ENCODE data around the gene MRPL27.

- TF ChIP-seq CTCF (conservative IDR thresholded peaks at IDR 0.05 in 1 of 2, IDR thresholded peaks at IDR 0.05 in 1 of 2; ENCODE audit: extremely low read depth in 1 of 2, insufficient read depth in 1 of 2, low read depth in 1 of 2, low read length in 2 of 2) (no peak), EZH2 (IDR thresholded peaks at IDR 0.05; ENCODE audit: borderline replicate concordance, low read length) (no peak)
Observed at GRCh38 chr17:50355701-50356341, 17.2 kb downstream of the MRPL27 start.

Measured in mammary epithelial cell (primary cell).